ENCODE data around the gene STAB1.

Gene STAB1

DNA sequence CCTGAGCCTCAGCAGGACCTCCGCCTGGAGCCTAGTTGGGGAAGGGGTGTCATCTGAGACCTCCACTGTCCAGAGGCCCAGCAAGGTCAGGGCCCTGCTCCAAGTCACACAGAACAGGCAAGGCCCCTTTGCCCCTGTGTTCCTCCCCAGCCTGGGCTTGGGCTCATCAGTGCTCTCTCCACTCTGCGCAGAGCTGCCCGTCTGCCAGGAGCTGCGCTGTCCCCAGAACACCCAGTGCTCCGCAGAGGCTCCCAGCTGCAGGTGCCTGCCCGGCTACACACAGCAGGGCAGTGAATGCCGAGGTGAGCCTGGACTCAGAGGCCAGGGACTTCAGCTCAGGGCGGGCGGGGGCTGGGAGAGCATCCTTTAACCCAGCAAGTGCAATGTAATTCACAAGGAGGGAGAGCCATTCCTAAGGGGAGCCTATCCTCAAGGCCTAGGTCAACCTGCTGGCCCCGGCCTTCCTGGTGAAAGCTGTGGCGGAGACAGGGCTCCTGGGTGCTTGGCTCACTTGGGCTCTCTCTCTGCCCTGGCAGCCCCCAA lies 7.7 kb downstream of the STAB1 start:
- Histone ChIP-seq H3K4me1 (ENCODE audit: control insufficient read depth, insufficient read depth, low read length) (no peaks in the 10 kb centered on the region; the same call in 1 of the 2 replicates), H3K9ac (ENCODE audit: low read depth, low read length) (no peak overlapping the region), H3K36me3 (ENCODE audit: control insufficient read depth, insufficient read depth, low read length) (no peaks in the 10 kb centered on the region), H3K4me3 (ENCODE audit: low read depth, low read length) (no peak overlapping the region), H3K9me3 (ENCODE audit: control insufficient read depth, insufficient read depth, low read length) (no peaks in the 10 kb centered on the region), H3K27ac (ENCODE audit: low read depth, low read length) (no peak overlapping the region), H3K27me3 (ENCODE audit: control insufficient read depth, insufficient read depth, low read length) (no peaks in the 10 kb centered on the region)

DNA sequence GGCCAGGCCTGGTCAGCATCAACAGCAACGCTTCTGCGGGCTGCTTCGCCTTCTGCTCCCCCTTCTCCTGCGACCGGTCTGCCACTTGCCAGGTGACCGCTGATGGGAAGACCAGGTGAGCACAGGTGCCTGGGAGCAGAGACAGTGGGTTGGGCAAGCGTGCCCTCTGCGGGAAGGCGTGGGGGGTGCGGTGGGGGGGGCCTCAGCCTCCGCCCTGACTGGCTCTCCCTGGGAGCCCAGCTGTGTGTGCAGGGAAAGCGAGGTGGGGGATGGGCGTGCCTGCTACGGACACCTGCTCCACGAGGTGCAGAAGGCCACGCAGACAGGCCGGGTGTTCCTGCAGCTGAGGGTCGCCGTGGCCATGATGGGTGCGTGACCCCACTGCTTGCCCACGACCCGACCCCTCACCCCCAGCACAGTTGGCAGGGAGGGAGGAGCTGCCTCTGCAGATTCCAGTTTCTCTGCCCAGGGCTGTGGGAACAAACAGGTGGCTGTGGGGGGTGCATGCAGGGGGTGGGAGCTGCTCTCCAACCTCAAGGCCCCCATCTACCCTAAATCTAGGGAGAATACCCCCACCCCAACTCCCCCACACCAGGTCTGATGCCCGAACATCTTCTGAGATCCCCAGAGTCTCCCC lies 8.8 kb downstream of the STAB1 start:
- no peaks in the 10 kb centered on the region for H3K9me3 ChIP-seq (ENCODE audit: control insufficient read depth, insufficient read depth, low read length)
- H3K9ac ChIP-seq (ENCODE audit: low read depth, low read length) = no peak overlapping the region
- no peaks in the 10 kb centered on the region; the same call in 1 of the 2 replicates for H3K4me1 ChIP-seq (ENCODE audit: control insufficient read depth, insufficient read depth, low read length)
- H3K4me3 ChIP-seq (ENCODE audit: low read depth, low read length) = no peak overlapping the region
- no peaks in the 10 kb centered on the region for H3K27me3 ChIP-seq (ENCODE audit: control insufficient read depth, insufficient read depth, low read length)
- H3K36me3 ChIP-seq (ENCODE audit: control insufficient read depth, insufficient read depth, low read length) = no peaks in the 10 kb centered on the region
- no peak overlapping the region for H3K27ac ChIP-seq (ENCODE audit: low read depth, low read length)

DNA sequence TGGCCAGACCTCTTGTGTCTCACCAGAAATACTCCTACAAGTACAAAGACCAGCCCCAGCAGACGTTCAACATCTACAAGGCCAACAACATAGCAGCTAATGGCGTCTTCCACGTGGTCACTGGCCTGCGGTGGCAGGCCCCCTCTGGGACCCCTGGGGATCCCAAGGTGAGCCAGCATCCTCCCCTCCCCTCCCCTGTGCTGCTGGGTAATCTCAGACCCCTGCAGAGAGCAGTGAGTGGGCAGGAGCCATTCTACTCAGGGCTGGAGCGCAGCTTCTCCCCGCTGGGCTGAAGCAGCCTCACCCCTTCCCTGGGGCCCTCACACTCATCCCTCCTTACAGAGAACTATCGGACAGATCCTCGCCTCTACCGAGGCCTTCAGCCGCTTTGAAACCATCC lies 9.8 kb downstream of the STAB1 start:
- H3K36me3 ChIP-seq (ENCODE audit: control insufficient read depth, insufficient read depth, low read length) = no peaks in the 10 kb centered on the region
- H3K27ac ChIP-seq (ENCODE audit: low read depth, low read length) = no peak overlapping the region
- H3K4me3 ChIP-seq (ENCODE audit: low read depth, low read length) = no peak overlapping the region
- H3K27me3 ChIP-seq (ENCODE audit: control insufficient read depth, insufficient read depth, low read length) = no peaks in the 10 kb centered on the region
- H3K4me1 ChIP-seq (ENCODE audit: control insufficient read depth, insufficient read depth, low read length) = no peaks in the 10 kb centered on the region; the same call in 1 of the 2 replicates
- no peaks in the 10 kb centered on the region for H3K9me3 ChIP-seq (ENCODE audit: control insufficient read depth, insufficient read depth, low read length)
- no peak overlapping the region for H3K9ac ChIP-seq (ENCODE audit: low read depth, low read length)

DNA sequence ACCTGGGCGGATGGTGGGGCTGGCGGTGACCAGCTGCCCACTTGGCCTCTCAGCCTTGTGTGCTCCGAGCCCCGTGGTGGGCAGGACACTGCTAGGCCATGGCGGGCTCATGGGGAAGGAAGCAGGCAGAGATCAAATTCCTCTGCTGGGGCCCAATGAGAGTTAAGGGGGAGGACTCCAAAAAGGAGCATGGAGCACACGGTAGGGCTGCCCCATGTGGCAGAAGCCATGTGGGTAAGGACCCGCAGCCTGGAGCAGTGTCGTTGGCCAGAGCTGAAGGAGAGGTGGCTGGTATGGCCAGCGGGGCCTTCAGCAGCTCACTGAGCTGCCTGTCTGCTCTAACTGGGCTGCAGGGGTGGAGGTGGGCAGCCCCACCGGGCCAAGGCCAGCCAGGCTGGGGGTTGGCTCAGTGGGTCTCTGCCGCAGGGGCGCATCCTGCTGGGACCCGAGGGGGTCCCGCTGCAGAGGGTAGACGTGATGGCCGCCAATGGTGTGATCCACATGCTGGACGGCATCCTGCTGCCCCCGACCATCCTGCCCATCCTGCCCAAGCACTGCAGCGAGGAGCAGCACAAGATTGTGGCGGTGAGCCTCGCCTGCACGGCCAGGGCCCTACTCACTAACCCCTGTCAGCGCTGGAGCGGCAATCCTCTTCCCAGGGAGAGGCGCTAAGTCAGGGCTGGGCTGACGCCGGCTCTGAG lies 11.3 kb downstream of the STAB1 start:
- H3K27me3 ChIP-seq (ENCODE audit: control insufficient read depth, insufficient read depth, low read length) = no peaks in the 10 kb centered on the region
- H3K4me1 ChIP-seq (ENCODE audit: control insufficient read depth, insufficient read depth, low read length) = no peaks in the 10 kb centered on the region; the same call in 1 of the 2 replicates
- no peak overlapping the region for H3K27ac ChIP-seq (ENCODE audit: low read depth, low read length)
- H3K9ac ChIP-seq (ENCODE audit: low read depth, low read length) = no peak overlapping the region
- no peaks in the 10 kb centered on the region for H3K36me3 ChIP-seq (ENCODE audit: control insufficient read depth, insufficient read depth, low read length)
- no peak overlapping the region for H3K4me3 ChIP-seq (ENCODE audit: low read depth, low read length)
- H3K9me3 ChIP-seq (ENCODE audit: control insufficient read depth, insufficient read depth, low read length) = no peaks in the 10 kb centered on the region

DNA sequence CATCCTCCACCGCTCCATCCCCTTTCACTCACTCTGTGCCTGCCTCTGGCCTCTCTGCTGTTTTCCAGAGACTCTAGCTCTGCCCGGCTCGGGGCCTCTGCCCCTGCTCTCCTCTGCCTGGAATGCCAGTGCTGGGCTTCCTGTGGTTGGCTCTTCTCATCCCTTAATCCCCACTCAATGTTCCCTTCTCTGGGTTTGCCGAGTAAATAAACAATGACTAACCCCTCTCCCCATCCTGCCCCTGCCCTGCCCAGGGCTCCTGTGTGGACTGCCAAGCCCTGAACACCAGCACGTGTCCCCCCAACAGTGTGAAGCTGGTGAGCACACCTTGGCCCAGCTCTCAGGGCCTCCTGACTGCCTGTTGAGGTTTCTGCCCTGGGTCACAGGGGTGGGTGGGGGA lies 12.2 kb downstream of the STAB1 start:
- Histone ChIP-seq H3K36me3 (ENCODE audit: control insufficient read depth, insufficient read depth, low read length) (no peaks in the 10 kb centered on the region), H3K27ac (ENCODE audit: low read depth, low read length) (no peak overlapping the region), H3K4me1 (ENCODE audit: control insufficient read depth, insufficient read depth, low read length) (no peaks in the 10 kb centered on the region; the same call in 1 of the 2 replicates), H3K27me3 (ENCODE audit: control insufficient read depth, insufficient read depth, low read length) (no peaks in the 10 kb centered on the region), H3K9ac (ENCODE audit: low read depth, low read length) (no peak overlapping the region), H3K4me3 (ENCODE audit: low read depth, low read length) (no peak overlapping the region), H3K9me3 (ENCODE audit: control insufficient read depth, insufficient read depth, low read length) (no peaks in the 10 kb centered on the region)

DNA sequence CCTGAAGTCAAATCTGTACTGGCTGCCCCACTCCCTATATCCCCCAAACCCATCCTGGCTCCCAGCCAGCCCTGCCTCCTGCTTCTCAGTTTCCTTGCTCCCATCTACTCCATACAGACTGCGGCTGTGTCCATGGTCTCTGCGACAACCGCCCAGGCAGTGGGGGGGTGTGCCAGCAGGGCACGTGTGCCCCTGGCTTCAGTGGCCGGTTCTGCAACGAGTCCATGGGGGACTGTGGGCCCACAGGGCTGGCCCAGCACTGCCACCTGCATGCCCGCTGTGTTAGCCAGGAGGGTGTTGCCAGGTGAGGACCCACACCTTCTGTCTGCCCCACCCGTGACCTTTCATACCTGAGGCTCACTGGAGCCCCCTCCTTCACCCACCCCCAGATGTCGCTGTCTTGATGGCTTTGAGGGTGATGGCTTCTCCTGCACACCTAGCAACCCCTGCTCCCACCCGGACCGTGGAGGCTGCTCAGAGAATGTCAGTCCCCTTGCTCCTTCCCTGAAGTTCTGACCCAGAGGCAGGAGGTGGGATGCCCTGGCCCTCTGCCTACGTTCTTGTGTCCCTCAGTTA lies 14.7 kb downstream of the STAB1 start:
- no peaks in the 10 kb centered on the region for H3K4me1 ChIP-seq (ENCODE audit: control insufficient read depth, insufficient read depth, low read length)
- no peaks in the 10 kb centered on the region for H3K9me3 ChIP-seq (ENCODE audit: control insufficient read depth, insufficient read depth, low read length)
- no peaks in the 10 kb centered on the region for H3K36me3 ChIP-seq (ENCODE audit: control insufficient read depth, insufficient read depth, low read length)
- no peaks in the 10 kb centered on the region for H3K27me3 ChIP-seq (ENCODE audit: control insufficient read depth, insufficient read depth, low read length)
- no peak overlapping the region for H3K4me3 ChIP-seq (ENCODE audit: low read depth, low read length)
- H3K27ac ChIP-seq (ENCODE audit: low read depth, low read length) = no peak overlapping the region
- H3K9ac ChIP-seq (ENCODE audit: low read depth, low read length) = no peak overlapping the region

DNA sequence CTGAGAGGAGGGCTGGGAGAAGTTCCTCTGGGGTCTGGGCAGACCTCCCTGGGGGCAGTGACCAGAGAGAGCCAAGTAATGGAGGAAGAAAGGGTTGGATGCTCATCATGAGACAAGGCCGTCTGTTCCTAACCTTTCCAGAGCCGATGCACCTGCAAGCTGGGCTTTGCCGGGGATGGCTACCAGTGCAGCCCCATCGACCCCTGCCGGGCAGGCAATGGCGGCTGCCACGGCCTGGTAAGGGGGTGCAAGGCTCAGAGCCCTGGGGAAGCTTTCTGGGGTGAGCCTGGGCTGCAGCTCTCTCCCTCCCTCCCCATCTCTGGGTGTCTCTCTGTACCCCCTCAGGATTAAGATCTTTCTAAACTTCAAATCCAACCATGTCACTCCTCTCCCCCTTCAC lies 16.4 kb downstream of the STAB1 start:
- H3K27me3 ChIP-seq (ENCODE audit: control insufficient read depth, insufficient read depth, low read length) = no peaks in the 10 kb centered on the region
- no peak overlapping the region for H3K4me3 ChIP-seq (ENCODE audit: low read depth, low read length)
- no peak overlapping the region for H3K27ac ChIP-seq (ENCODE audit: low read depth, low read length)
- H3K9me3 ChIP-seq (ENCODE audit: control insufficient read depth, insufficient read depth, low read length) = no peaks in the 10 kb centered on the region
- H3K4me1 ChIP-seq (ENCODE audit: control insufficient read depth, insufficient read depth, low read length) = no peaks in the 10 kb centered on the region
- no peak overlapping the region for H3K9ac ChIP-seq (ENCODE audit: low read depth, low read length)
- H3K36me3 ChIP-seq (ENCODE audit: control insufficient read depth, insufficient read depth, low read length) = no peaks in the 10 kb centered on the region

DNA sequence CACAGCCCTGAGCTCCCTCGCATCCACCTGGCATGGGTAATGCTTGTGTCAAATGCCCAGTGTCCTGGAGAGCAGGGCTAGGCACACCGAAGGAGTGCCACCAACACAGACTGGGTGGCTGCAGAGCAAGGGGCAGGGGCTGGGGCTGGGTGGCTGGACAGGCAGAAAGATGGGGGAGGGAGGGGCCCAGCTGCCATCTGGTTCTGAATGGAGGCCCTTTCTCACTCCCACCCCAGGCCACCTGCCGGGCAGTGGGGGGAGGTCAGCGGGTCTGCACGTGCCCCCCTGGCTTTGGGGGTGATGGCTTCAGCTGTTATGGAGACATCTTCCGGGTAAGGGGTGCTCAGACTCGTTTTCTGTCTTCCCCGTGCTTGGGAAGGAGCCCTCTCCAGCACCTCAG lies 17.0 kb downstream of the STAB1 start:
- Histone ChIP-seq H3K36me3 (ENCODE audit: control insufficient read depth, insufficient read depth, low read length) (no peaks in the 10 kb centered on the region), H3K4me3 (ENCODE audit: low read depth, low read length) (no peak overlapping the region), H3K27me3 (ENCODE audit: control insufficient read depth, insufficient read depth, low read length) (no peaks in the 10 kb centered on the region), H3K9ac (ENCODE audit: low read depth, low read length) (no peak overlapping the region), H3K4me1 (ENCODE audit: control insufficient read depth, insufficient read depth, low read length) (no peaks in the 10 kb centered on the region), H3K27ac (ENCODE audit: low read depth, low read length) (no peak overlapping the region), H3K9me3 (ENCODE audit: control insufficient read depth, insufficient read depth, low read length) (no peaks in the 10 kb centered on the region)

DNA sequence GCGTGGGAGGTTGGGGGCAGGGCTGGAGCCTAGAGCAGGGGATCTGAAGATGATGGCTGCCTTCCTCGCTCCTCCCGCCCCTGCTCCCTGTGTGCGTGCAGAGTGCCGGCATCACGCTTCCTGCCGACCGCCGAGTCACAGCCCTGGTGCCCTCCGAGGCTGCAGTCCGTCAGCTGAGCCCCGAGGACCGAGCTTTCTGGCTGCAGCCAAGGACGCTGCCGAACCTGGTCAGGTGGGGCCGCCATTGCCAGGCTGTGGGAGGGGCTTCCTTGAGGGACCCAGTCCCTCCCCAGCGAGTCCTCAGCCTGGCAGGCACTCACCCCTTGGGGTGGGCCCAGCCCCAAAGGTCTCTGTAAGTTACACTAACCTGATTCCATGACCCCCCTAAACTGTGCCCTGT lies 17.6 kb downstream of the STAB1 start:
- H3K4me3 ChIP-seq (ENCODE audit: low read depth, low read length) = no peak overlapping the region
- no peak overlapping the region for H3K9ac ChIP-seq (ENCODE audit: low read depth, low read length)
- H3K4me1 ChIP-seq (ENCODE audit: control insufficient read depth, insufficient read depth, low read length) = no peaks in the 10 kb centered on the region
- no peaks in the 10 kb centered on the region for H3K36me3 ChIP-seq (ENCODE audit: control insufficient read depth, insufficient read depth, low read length)
- H3K27ac ChIP-seq (ENCODE audit: low read depth, low read length) = no peak overlapping the region
- no peaks in the 10 kb centered on the region for H3K9me3 ChIP-seq (ENCODE audit: control insufficient read depth, insufficient read depth, low read length)
- H3K27me3 ChIP-seq (ENCODE audit: control insufficient read depth, insufficient read depth, low read length) = 0 out of 2 replicates have a peak, but pooled peaks cover under 1% of the 10 kb centered on the region

DNA sequence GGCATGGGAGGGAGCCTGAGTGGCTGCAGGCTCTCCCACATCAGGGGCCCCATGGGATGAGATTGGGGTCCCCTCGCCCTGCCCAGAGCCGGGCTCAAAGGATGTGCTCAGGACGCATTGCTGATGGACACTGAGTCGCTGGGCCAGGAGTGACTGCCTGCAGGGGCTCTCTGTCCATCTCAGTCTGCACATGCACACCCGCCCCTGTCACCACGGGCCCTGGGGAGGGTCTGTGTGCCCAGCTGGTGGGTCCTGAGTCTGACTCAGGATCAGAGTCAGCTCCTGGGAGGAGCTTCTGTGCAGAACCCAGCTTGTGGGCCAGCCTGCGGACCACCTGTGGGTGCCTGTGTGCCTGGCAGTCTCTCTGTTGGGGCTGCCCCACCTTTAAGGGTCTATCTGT lies 18.1 kb downstream of the STAB1 start:
- no peak overlapping the region for H3K9ac ChIP-seq (ENCODE audit: low read depth, low read length)
- peaks cover 6% of the 10 kb centered on the region; the same call in 1 of the 2 replicates for H3K27me3 ChIP-seq (ENCODE audit: control insufficient read depth, insufficient read depth, low read length)
- H3K4me3 ChIP-seq (ENCODE audit: low read depth, low read length) = no peak overlapping the region

DNA sequence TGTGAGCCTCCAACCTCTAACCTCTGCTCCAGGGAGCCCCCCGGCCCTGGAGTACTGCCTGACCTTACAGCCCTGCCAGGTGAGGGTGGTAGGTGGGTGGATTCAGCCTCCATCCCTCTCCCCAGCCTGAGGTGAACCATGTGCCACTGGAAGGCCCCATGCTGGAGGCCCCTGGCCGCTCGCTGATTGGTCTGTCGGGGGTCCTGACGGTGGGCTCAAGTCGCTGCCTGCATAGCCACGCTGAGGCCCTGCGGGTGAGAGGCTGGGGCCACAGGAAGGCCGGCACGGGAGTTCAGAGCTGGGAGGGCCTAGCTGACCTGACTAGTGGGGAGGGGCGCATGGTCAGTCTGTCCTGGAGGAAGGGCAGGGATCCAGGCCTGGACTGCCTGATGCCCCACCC lies 19.4 kb downstream of the STAB1 start:
- no peak overlapping the region for H3K9ac ChIP-seq (ENCODE audit: low read depth, low read length)
- H3K4me3 ChIP-seq (ENCODE audit: low read depth, low read length) = no peak overlapping the region
- no peaks in the 10 kb centered on the region for H3K4me1 ChIP-seq (ENCODE audit: control insufficient read depth, insufficient read depth, low read length)
- H3K27ac ChIP-seq (ENCODE audit: low read depth, low read length) = no peak overlapping the region
- H3K36me3 ChIP-seq (ENCODE audit: control insufficient read depth, insufficient read depth, low read length) = no peaks in the 10 kb centered on the region
- H3K9me3 ChIP-seq (ENCODE audit: control insufficient read depth, insufficient read depth, low read length) = no peaks in the 10 kb centered on the region
- peaks cover 8% of the 10 kb centered on the region; the same call in 1 of the 2 replicates for H3K27me3 ChIP-seq (ENCODE audit: control insufficient read depth, insufficient read depth, low read length)

More for the DNA sequence above, 18.1 kb downstream of the STAB1 start:
- Histone ChIP-seq H3K4me1 (ENCODE audit: control insufficient read depth, insufficient read depth, low read length) (no peaks in the 10 kb centered on the region), H3K9me3 (ENCODE audit: control insufficient read depth, insufficient read depth, low read length) (no peaks in the 10 kb centered on the region), H3K27ac (ENCODE audit: low read depth, low read length) (no peak overlapping the region), H3K36me3 (ENCODE audit: control insufficient read depth, insufficient read depth, low read length) (no peaks in the 10 kb centered on the region)
